ENCODE data around the gene RBM24.

Gene RBM24

DNA sequence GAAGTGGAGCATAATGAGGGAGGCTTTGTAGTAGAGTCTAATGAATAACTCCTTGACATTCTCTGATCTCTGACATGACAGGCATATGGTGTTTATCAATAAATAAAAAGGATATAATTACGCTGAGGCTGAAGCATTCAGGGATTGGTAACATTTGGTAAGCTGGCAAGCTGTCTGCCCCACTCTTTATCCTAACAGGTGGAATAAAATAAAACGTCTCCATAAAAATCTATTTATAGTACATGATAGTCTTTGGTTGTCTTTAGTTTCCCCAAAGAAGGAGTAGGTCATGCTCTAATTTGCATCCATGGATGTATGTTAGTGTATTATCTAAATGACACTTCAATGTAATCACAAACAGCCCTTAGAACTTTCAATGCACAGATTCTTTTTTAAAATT, 30.9 kb upstream of the RBM24 start:
- no peak overlapping the region for H3K27ac ChIP-seq
- no peak for TF ChIP-seq CTCF (conservative IDR thresholded peaks at IDR 0.05; ENCODE audit: low read depth)
- ChIA-PET POLR2A (ENCODE audit: low non-redundant PET) (no interaction called here), CTCF (no interaction called here)
- DNase-seq (ENCODE audit: low spot score) = no peak

DNA sequence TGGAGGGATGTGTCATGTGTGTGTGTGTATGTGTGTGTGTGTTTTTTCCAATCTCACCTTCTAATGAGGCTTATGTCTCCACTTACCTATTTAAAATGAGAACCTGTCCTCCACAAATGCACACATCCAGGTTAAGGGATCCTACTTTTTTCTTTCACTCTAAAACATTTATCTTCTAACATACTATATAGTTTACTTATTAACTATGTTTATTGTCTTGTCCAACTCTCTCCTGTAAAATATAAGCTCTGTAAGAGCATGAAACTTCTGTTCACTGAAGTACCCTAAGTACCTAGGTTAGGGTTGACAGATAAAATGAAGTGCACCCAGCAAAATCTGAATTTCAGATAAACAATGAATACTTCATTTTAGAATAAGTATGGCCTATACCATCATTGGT, 29.2 kb upstream of the RBM24 start:
- ChIA-PET POLR2A (ENCODE audit: low non-redundant PET) (no interaction called here), CTCF (interaction anchor here (0.6 kb wide), 1 partner anchor 25 kb away, joined by 3 read pairs; no protein-coding TSS in a partner anchor)
- no peak for DNase-seq (ENCODE audit: low spot score)
- TF ChIP-seq CTCF (conservative IDR thresholded peaks at IDR 0.05; ENCODE audit: low read depth) = no peak
- H3K27ac ChIP-seq = no peak overlapping the region

DNA sequence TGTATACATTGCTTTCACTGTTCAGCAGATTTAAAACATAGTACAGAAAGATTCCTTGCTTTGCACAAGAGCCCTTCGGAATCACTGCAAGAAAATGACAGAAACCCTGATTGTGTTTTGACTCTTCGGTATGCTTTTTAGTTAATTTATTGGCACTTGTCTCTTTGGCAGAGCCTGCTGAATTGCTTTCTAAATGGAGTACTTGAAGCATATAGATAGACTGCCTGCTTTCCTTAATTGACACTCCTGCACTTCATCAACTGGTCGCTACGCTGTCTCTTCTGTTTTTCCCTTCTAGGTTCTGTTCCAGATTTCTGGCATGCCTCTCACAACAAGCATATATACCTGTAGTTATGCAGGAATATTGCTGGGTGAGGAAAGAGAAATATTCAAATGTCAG, 22.4 kb upstream of the RBM24 start:
- CTCF ChIA-PET = interaction anchor here (0.6 kb wide), 1 partner anchor 1651 kb away, joined by 3 read pairs; no protein-coding TSS in a partner anchor
- TF ChIP-seq CTCF (conservative IDR thresholded peaks at IDR 0.05; ENCODE audit: low read depth) = no peak
- POLR2A ChIA-PET (ENCODE audit: low non-redundant PET) = no interaction called here
- no peak for DNase-seq (ENCODE audit: low spot score)
- no peak overlapping the region for H3K27ac ChIP-seq

- TF ChIP-seq CTCF (conservative IDR thresholded peaks at IDR 0.05; ENCODE audit: low read depth) = no peak
- ChIA-PET CTCF (no interaction called here), POLR2A (ENCODE audit: low non-redundant PET) (no interaction called here)
- no peak overlapping the region for H3K27ac ChIP-seq
- no peak for DNase-seq (ENCODE audit: low spot score)
Observed at GRCh38 chr6:17265570-17265969, 15.6 kb upstream of the RBM24 start.

- no peak for TF ChIP-seq CTCF (conservative IDR thresholded peaks at IDR 0.05; ENCODE audit: low read depth)
- H3K27ac ChIP-seq = no peak overlapping the region
- POLR2A ChIA-PET (ENCODE audit: low non-redundant PET) = no interaction called here
- CTCF ChIA-PET = interaction anchor here (0.7 kb wide), 1 partner anchor 28 kb away, joined by 3 read pairs; no protein-coding TSS in a partner anchor
- DNase-seq (ENCODE audit: low spot score) = no peak
Observed at GRCh38 chr6:17267566-17267965, 13.6 kb upstream of the RBM24 start.

- DNase-seq (ENCODE audit: low spot score) = peak; percentile 12
- TF ChIP-seq CTCF (conservative IDR thresholded peaks at IDR 0.05; ENCODE audit: low read depth) = no peak
- POLR2A ChIA-PET (ENCODE audit: low non-redundant PET) = no interaction called here
- no peak overlapping the region for H3K27ac ChIP-seq
- CTCF ChIA-PET = no interaction called here
Observed at GRCh38 chr6:17268114-17268513, 13.0 kb upstream of the RBM24 start.

- TF ChIP-seq CTCF (conservative IDR thresholded peaks at IDR 0.05; ENCODE audit: low read depth) = no peak
- ChIA-PET POLR2A (ENCODE audit: low non-redundant PET) (no interaction called here), CTCF (no interaction called here)
- no peak for DNase-seq (ENCODE audit: low spot score)
- no peak overlapping the region for H3K27ac ChIP-seq
Observed at GRCh38 chr6:17269840-17270239, 11.3 kb upstream of the RBM24 start.

Data from RWPE1 (cell line).